Keratinocyte (primary cell): Measurements from ENCODE around the gene DNAJB5. TPM values are rescaled to one million over a fixed set of nuclear protein-coding genes. Genes with fewer than 3 reads are reported as not detected.
"Not testable (repeated sequence)": the region's sequence is repeated elsewhere in the genome, so short reads cannot be mapped to it uniquely, and the experiment has no call there.

Experiments
- DNase-seq: peaks from one replicate; pipeline ENCODE4 v3.0.0-alpha.2; 2011; ENCODE audit warnings: low read depth, missing footprints, low spot score
- FAIRE-seq: peaks from 2 replicates; lab custom pipeline; 2011; peaks lifted over from hg19 to GRCh38; lab: Jason Lieb, UNC
- H2AFZ ChIP-seq: 2 replicates; pipeline ENCODE4 v1.6.0; 2012; ENCODE audit warnings: low read length, control low read depth, inconsistent platforms; ENCODE audit not compliant: control insufficient read depth
- H3K27ac ChIP-seq: 2 replicates; pipeline ENCODE4 v1.5.1; 2011; ENCODE audit warnings: low read length; ENCODE audit not compliant: control insufficient read depth, insufficient read depth
- H3K27me3 ChIP-seq: 3 replicates; pipeline ENCODE4 v1.6.0; 2011; ENCODE audit warnings: low read length; ENCODE audit not compliant: control insufficient read depth, insufficient read depth; ENCODE audit errors: extremely low read depth
- H3K36me3 ChIP-seq, 2 experiments: 2 replicates in 1 of 2; 3 replicates in 1 of 2; pipeline ENCODE4 v1.5.1; 2011; ENCODE audit warnings: low read length in 2 of 2, mild to moderate bottlenecking in 1 of 2; ENCODE audit not compliant: control insufficient read depth in 2 of 2, insufficient read depth in 2 of 2; ENCODE audit errors: extremely low read depth in 1 of 2
- H3K4me1 ChIP-seq: 3 replicates; pipeline ENCODE4 v1.5.1; 2011; ENCODE audit warnings: low read length; ENCODE audit not compliant: control insufficient read depth, insufficient read depth; ENCODE audit errors: extremely low read depth
- H3K4me2 ChIP-seq: 3 replicates; pipeline ENCODE4 v1.6.0; 2011; ENCODE audit warnings: low read depth, low read length; ENCODE audit not compliant: control insufficient read depth, insufficient read depth; ENCODE audit errors: extremely low read depth
- H3K4me3 ChIP-seq, 3 experiments: fragments of 200-600 bp in 1 of 3; sonication (generic) in 1 of 3; 2 replicates in 2 of 3; 3 replicates in 1 of 3; pipeline ENCODE4 v1.5.1; 2011 to 2016; ENCODE audit warnings: low read length in 3 of 3, mild to moderate bottlenecking in 3 of 3, control low read depth in 2 of 3, inconsistent platforms in 1 of 3, low read depth in 1 of 3, mixed read lengths in 1 of 3, mixed run types in 1 of 3, moderate library complexity in 1 of 3; ENCODE audit not compliant: control insufficient read depth in 2 of 3, insufficient read depth in 2 of 3; ENCODE audit errors: extremely low read depth in 1 of 3
- H3K79me2 ChIP-seq: 2 replicates; pipeline ENCODE4 v1.6.0; 2012; ENCODE audit warnings: low read length; ENCODE audit not compliant: control insufficient read depth, insufficient read depth
- H3K9ac ChIP-seq: 3 replicates; pipeline ENCODE4 v1.6.0; 2011; ENCODE audit warnings: low read length; ENCODE audit not compliant: control insufficient read depth, insufficient read depth; ENCODE audit errors: extremely low read depth
- H3K9me1 ChIP-seq: 3 replicates; pipeline ENCODE4 v1.6.0; 2011; ENCODE audit warnings: low read length; ENCODE audit not compliant: control insufficient read depth, insufficient read depth; ENCODE audit errors: extremely low read depth
- H3K9me3 ChIP-seq: 2 replicates; pipeline ENCODE4 v1.5.1; 2012; ENCODE audit warnings: low read depth, low read length; ENCODE audit not compliant: control insufficient read depth
- H4K20me1 ChIP-seq: 3 replicates; pipeline ENCODE4 v1.6.0; 2011; ENCODE audit warnings: low read length; ENCODE audit not compliant: control insufficient read depth, insufficient read depth; ENCODE audit errors: extremely low read depth
- EZH2 ChIP-seq: IDR thresholded peaks from one replicate; pipeline ENCODE4 v1.6.1; 2012; ENCODE audit warnings: inconsistent platforms, mild to moderate bottlenecking, low read length, moderate library complexity
- dilution Hi-C: fragments of 300-500 bp; cut with MboI; formaldehyde crosslinking; loops from one replicate; pipeline ENCODE4 v1.7.0; 2020; ENCODE audit warnings: low sequenced_read_pairs; ENCODE audit not compliant: extremely low pct_ligation_motif_present
- polyA plus RNA-seq, 5 experiments: library from polyadenylated mRNA; depleted of rRNA in 3 of 5; stranded (reverse) in 3 of 5; stranded (forward) in 1 of 5; unstranded in 1 of 5; fragments of >200 nt; gene quantifications; 1 replicate in 1 of 5; 2 replicates in 3 of 5; 3 replicates in 1 of 5; pipeline versions ENCODE4 v1.2.1 to v1.2.3, GENCODE V29; 2011 to 2012; ENCODE audit warnings: missing spikeins in 2 of 5, low read depth in 1 of 5, low replicate concordance in 1 of 5
- TF ChIP-seq, protein P1 (sequence below), 3 experiments: IDR thresholded peaks in 1 of 3; conservative IDR thresholded peaks in 1 of 3; optimal IDR thresholded peaks in 1 of 3; 2 replicates in 2 of 3; 3 replicates in 1 of 3; pipeline versions ENCODE3 to v1.5.1; 2011; ENCODE audit warnings: low read length in 3 of 3, mild to moderate bottlenecking in 3 of 3, moderate library complexity in 2 of 3, control low read depth in 1 of 3, inconsistent platforms in 1 of 3; ENCODE audit not compliant: insufficient read depth in 2 of 3; ENCODE audit errors: extremely low read depth in 1 of 3

The DNAJB5 gene
- polyA plus RNA-seq, 1 donor (not counting 4 experiments of a cell fraction or from before 2014, with no cell fraction given), result 2.4 TPM

- no peak for FAIRE-seq
- H3K9ac ChIP-seq, result no peak overlapping the region
- TF ChIP-seq, protein P1, sequence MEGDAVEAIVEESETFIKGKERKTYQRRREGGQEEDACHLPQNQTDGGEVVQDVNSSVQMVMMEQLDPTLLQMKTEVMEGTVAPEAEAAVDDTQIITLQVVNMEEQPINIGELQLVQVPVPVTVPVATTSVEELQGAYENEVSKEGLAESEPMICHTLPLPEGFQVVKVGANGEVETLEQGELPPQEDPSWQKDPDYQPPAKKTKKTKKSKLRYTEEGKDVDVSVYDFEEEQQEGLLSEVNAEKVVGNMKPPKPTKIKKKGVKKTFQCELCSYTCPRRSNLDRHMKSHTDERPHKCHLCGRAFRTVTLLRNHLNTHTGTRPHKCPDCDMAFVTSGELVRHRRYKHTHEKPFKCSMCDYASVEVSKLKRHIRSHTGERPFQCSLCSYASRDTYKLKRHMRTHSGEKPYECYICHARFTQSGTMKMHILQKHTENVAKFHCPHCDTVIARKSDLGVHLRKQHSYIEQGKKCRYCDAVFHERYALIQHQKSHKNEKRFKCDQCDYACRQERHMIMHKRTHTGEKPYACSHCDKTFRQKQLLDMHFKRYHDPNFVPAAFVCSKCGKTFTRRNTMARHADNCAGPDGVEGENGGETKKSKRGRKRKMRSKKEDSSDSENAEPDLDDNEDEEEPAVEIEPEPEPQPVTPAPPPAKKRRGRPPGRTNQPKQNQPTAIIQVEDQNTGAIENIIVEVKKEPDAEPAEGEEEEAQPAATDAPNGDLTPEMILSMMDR (optimal IDR thresholded peaks at IDR 0.05 in 1 of 3, IDR thresholded peaks at IDR 0.05 in 1 of 3, conservative IDR thresholded peaks at IDR 0.05 in 1 of 3; ENCODE audit: extremely low read depth in 1 of 3, insufficient read depth in 2 of 3, low read length in 3 of 3), result no peak
- TF ChIP-seq EZH2, result no peak
Observed at GRCh38 chr9:34948451-34948850, 41.1 kb upstream of the DNAJB5 start.

GRCh38 chr9:34954225-34954624, 35.3 kb upstream of the DNAJB5 start:
- Histone ChIP-seq H3K27ac (no peak overlapping the region), H3K9ac (no peak overlapping the region), H3K4me2 (no peak overlapping the region), H3K36me3 (no peaks in the 10 kb centered on the region), H3K9me3 (no peaks in the 10 kb centered on the region), H3K4me3 (no peak overlapping the region), H3K27me3 (peaks cover 29% of the 10 kb centered on the region), H4K20me1 (no peaks in the 10 kb centered on the region), H3K9me1 (no peaks in the 10 kb centered on the region), H3K79me2 (no peaks in the 10 kb centered on the region), H2AFZ (no peak overlapping the region), H3K4me1 (no peaks in the 10 kb centered on the region)
- no peak for FAIRE-seq
- no peak for TF ChIP-seq EZH2
- TF ChIP-seq, protein P1 (optimal IDR thresholded peaks at IDR 0.05 in 1 of 3, IDR thresholded peaks at IDR 0.05 in 1 of 3, conservative IDR thresholded peaks at IDR 0.05 in 1 of 3; ENCODE audit: extremely low read depth in 1 of 3, insufficient read depth in 2 of 3, low read length in 3 of 3), result no peak
- DNase-seq, result no peak
- dilution Hi-C loops, result no loop called here

More at GRCh38 chr9:34948451-34948850, 41.1 kb upstream of the DNAJB5 start:
- Histone ChIP-seq H3K4me1 (no peaks in the 10 kb centered on the region), H3K4me3 (no peak overlapping the region), H4K20me1 (no peaks in the 10 kb centered on the region), H3K36me3 (no peaks in the 10 kb centered on the region), H3K9me3 (no peaks in the 10 kb centered on the region), H3K27ac (no peak overlapping the region), H2AFZ (no peak overlapping the region), H3K9me1 (no peaks in the 10 kb centered on the region), H3K4me2 (no peak overlapping the region), H3K27me3 (peaks cover 4% of the 10 kb centered on the region), H3K79me2 (no peaks in the 10 kb centered on the region)
- no peak for DNase-seq
- dilution Hi-C loops, result no loop called here

DNA sequence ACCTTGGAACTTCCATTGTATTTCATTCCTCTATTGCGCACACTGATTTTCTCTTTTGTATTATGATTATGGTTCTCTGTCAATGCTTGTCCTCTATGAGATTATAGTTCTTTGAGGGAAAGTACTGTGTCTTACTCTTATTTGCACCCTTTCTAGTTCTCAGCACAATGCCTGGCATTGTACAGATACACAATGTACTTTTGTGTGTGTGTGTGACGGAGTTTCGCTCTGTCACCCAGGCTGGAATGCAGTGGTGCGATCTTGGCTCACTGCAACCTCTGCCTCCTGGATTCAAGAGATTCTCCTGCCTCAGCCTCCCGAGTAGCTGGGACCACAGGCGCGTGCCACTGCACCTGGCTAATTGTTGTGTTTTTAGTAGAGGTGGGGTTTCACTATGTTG, 33.5 kb upstream of the DNAJB5 start:
- DNase-seq, H3K36me3 ChIP-seq, H3K9me3 ChIP-seq, FAIRE-seq, H3K79me2 ChIP-seq, H3K4me1 ChIP-seq, dilution Hi-C loops, H4K20me1 ChIP-seq, H2AFZ ChIP-seq, H3K27ac ChIP-seq, H3K4me2 ChIP-seq, H3K9me1 ChIP-seq, H3K4me3 ChIP-seq, H3K9ac ChIP-seq: not testable (repeated sequence)
- H3K27me3 ChIP-seq, result peaks cover 40% of the 10 kb centered on the region
